HepG2 (cell line): ENCODE results near the gene ADCY10. TPM values are rescaled to one million over a fixed set of nuclear protein-coding genes. Genes with fewer than 3 reads are reported as not detected.

ENCODE experiments used
- AGO1 ChIP-seq: fragments of 200-400 bp; formaldehyde crosslinking; IDR thresholded peaks from 2 replicates; pipeline ENCODE4 v1.6.1; 2017; ENCODE audit warnings: mild to moderate bottlenecking, low read depth, low read length, moderate library complexity; ENCODE audit not compliant: poor library complexity, severe bottlenecking
- FOSL1 ChIP-seq: sonication (generic); formaldehyde crosslinking; IDR thresholded peaks from 2 replicates; pipeline ENCODE4 v1.9.0; 2021; ENCODE audit warnings: missing genetic modification reagents, borderline replicate concordance
- HES4 ChIP-seq: sonication (generic); formaldehyde crosslinking; IDR thresholded peaks from 2 replicates; pipeline ENCODE4 v1.9.0; 2021; ENCODE audit warnings: mild to moderate bottlenecking, missing genetic modification reagents, borderline replicate concordance
- HMGA1 ChIP-seq: sonication (generic); formaldehyde crosslinking; conservative IDR thresholded peaks from 2 replicates; pipeline ENCODE4 v1.4.0; 2020; ENCODE audit warnings: missing genetic modification reagents
- HNRNPL ChIP-seq: fragments of 200-400 bp; formaldehyde crosslinking; IDR thresholded peaks from 2 replicates; pipeline ENCODE4 v1.6.1; 2017; ENCODE audit warnings: mild to moderate bottlenecking, low read depth, low read length
- JDP2 ChIP-seq: sonication (generic); formaldehyde crosslinking; IDR thresholded peaks from 2 replicates; pipeline ENCODE4 v1.8.1; 2022; ENCODE audit warnings: missing genetic modification reagents, borderline replicate concordance
- MXI1 ChIP-seq: IDR thresholded peaks from 3 replicates; pipeline ENCODE4 v1.6.1; 2012; ENCODE audit warnings: low read depth, low read length, inconsistent platforms, borderline replicate concordance
- NKX3-1 ChIP-seq: sonication (generic); formaldehyde crosslinking; IDR thresholded peaks from 2 replicates; pipeline ENCODE4 v1.5.0; 2020; ENCODE audit warnings: missing genetic modification reagents
- NR1H2 ChIP-seq: sonication (generic); formaldehyde crosslinking; IDR thresholded peaks from 2 replicates; pipeline ENCODE4 v1.8.1; 2022; ENCODE audit warnings: low read depth, missing genetic modification reagents, borderline replicate concordance
- POLR2A ChIP-seq, 2 experiments: IDR thresholded peaks; 2 replicates each; pipeline ENCODE4 v1.6.1; 2011; ENCODE audit warnings: low read depth in 2 of 2, low read length in 2 of 2, mild to moderate bottlenecking in 1 of 2, moderate library complexity in 1 of 2; ENCODE audit not compliant: insufficient read depth in 1 of 2
- RAD51 ChIP-seq: fragments of 450-650 bp; IDR thresholded peaks from 2 replicates; pipeline ENCODE4 v1.6.1; 2016; ENCODE audit warnings: borderline replicate concordance
- RFX3 ChIP-seq: IDR thresholded peaks from 2 replicates; pipeline ENCODE4 v1.6.1; 2016; ENCODE audit warnings: missing biosample characterization, missing genetic modification reagents
- SMAD9 ChIP-seq: sonication (generic); formaldehyde crosslinking; IDR thresholded peaks from 2 replicates; pipeline ENCODE4 v1.5.1; 2020; ENCODE audit warnings: mild to moderate bottlenecking, missing genetic modification reagents
- TP53 ChIP-seq: sonication (generic); formaldehyde crosslinking; conservative IDR thresholded peaks from 2 replicates; pipeline ENCODE4 v1.4.0; 2020; ENCODE audit warnings: missing genetic modification reagents
- ZFP36L2 ChIP-seq: sonication (generic); formaldehyde crosslinking; IDR thresholded peaks from 2 replicates; pipeline ENCODE4 v1.4.0; 2020; ENCODE audit warnings: missing genetic modification reagents
- ZFP41 ChIP-seq: sonication (generic); formaldehyde crosslinking; IDR thresholded peaks from 2 replicates; pipeline ENCODE4 v1.4.0; 2020; ENCODE audit warnings: mild to moderate bottlenecking, missing genetic modification reagents, borderline replicate concordance
- ZNF10 ChIP-seq: sonication (generic); formaldehyde crosslinking; IDR thresholded peaks from 2 replicates; pipeline ENCODE4 v1.4.0; 2020; ENCODE audit warnings: mild to moderate bottlenecking, low read depth, missing genetic modification reagents, borderline replicate concordance
- ZNF335 ChIP-seq: sonication (generic); formaldehyde crosslinking; IDR thresholded peaks from 2 replicates; pipeline ENCODE4 v1.4.0; 2020; ENCODE audit warnings: missing genetic modification reagents
- ZNF451 ChIP-seq: sonication (generic); formaldehyde crosslinking; IDR thresholded peaks from 2 replicates; pipeline ENCODE4 v1.5.0; 2020; ENCODE audit warnings: mild to moderate bottlenecking, missing genetic modification reagents
- ZNF558 ChIP-seq: sonication (generic); formaldehyde crosslinking; IDR thresholded peaks from 2 replicates; pipeline ENCODE4 v1.9.0; 2022; ENCODE audit warnings: mild to moderate bottlenecking, missing genetic modification reagents, borderline replicate concordance
- ZNF724P ChIP-seq: sonication (generic); formaldehyde crosslinking; IDR thresholded peaks from 2 replicates; pipeline ENCODE4 v1.8.0; 2022; ENCODE audit warnings: missing genetic modification reagents, borderline replicate concordance
- ZNF747 ChIP-seq: sonication (generic); formaldehyde crosslinking; IDR thresholded peaks from 2 replicates; pipeline ENCODE4 v1.8.1; 2023; ENCODE audit warnings: missing genetic modification reagents, mild to moderate bottlenecking, borderline replicate concordance
- ZNF772 ChIP-seq: sonication (generic); formaldehyde crosslinking; IDR thresholded peaks from 2 replicates; pipeline ENCODE4 v1.5.0; 2020; ENCODE audit warnings: mild to moderate bottlenecking, missing genetic modification reagents
- ZNF781 ChIP-seq: sonication (generic); formaldehyde crosslinking; IDR thresholded peaks from 2 replicates; pipeline ENCODE4 v1.5.1; 2020; ENCODE audit warnings: borderline replicate concordance, mild to moderate bottlenecking, missing genetic modification reagents; ENCODE audit errors: not compliant biosample characterization
- ZSCAN29 ChIP-seq: sonication (generic); formaldehyde crosslinking; conservative IDR thresholded peaks from 2 replicates; pipeline ENCODE4 v1.4.0; 2020; ENCODE audit warnings: mild to moderate bottlenecking, missing genetic modification reagents
- polyA plus RNA-seq, 8 experiments: library from polyadenylated mRNA; depleted of rRNA in 3 of 8; stranded (reverse) in 7 of 8; unstranded in 1 of 8; fragments of >200 nt; fragmentation: Illumina TruSeq in 4 of 8; extraction: Trizol in 4 of 8; gene quantifications; 2 replicates each; pipeline versions ENCODE4 v1.2.1 to v1.2.3, GENCODE V29; 2011 to 2016; ENCODE audit warnings: low read depth in 4 of 8, missing spikeins in 1 of 8, mixed read lengths in 1 of 8; ENCODE audit not compliant: insufficient read depth in 1 of 8
- total RNA-seq, 5 experiments: library from RNA; depleted of rRNA; stranded (reverse); fragments of >200 nt; fragmentation: Illumina TruSeq; extraction: Trizol; gene quantifications; 2 replicates each; pipeline ENCODE4 v1.2.3, GENCODE V29; 2016; ENCODE audit warnings: low read depth in 1 of 5
- TF ChIP-seq, protein P1 (sequence below): sonication (generic); formaldehyde crosslinking; conservative IDR thresholded peaks from 2 replicates; pipeline ENCODE4 v1.8.1; 2023; ENCODE audit warnings: missing genetic modification reagents
- TF ChIP-seq, protein P2 (sequence below): sonication (generic); formaldehyde crosslinking; IDR thresholded peaks from 2 replicates; pipeline ENCODE4 v1.4.0; 2020; ENCODE audit warnings: missing genetic modification reagents; ENCODE audit errors: not compliant biosample characterization

ADCY10 gene
- total and polyA plus RNA-seq, 2 of the 13 experiments (the other 11 are each of a cell fraction or from before 2014, with no cell fraction given) = 0.02 to 0.03 TPM

- TF ChIP-seq, protein P1, sequence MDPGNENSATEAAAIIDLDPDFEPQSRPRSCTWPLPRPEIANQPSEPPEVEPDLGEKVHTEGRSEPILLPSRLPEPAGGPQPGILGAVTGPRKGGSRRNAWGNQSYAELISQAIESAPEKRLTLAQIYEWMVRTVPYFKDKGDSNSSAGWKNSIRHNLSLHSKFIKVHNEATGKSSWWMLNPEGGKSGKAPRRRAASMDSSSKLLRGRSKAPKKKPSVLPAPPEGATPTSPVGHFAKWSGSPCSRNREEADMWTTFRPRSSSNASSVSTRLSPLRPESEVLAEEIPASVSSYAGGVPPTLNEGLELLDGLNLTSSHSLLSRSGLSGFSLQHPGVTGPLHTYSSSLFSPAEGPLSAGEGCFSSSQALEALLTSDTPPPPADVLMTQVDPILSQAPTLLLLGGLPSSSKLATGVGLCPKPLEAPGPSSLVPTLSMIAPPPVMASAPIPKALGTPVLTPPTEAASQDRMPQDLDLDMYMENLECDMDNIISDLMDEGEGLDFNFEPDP = no peak
- no peak for TF ChIP-seq ZNF451
- no peak for TF ChIP-seq AGO1
- no peak for TF ChIP-seq ZNF335
- no peak for TF ChIP-seq ZNF10 (CRISPR knock-in tag)
- TF ChIP-seq NKX3-1 (CRISPR knock-in tag) = 0 out of 2 replicates have a peak, but pooled peaks have one; percentile 15
- TF ChIP-seq JDP2 (CRISPR knock-in tag) = no peak
- no peak for TF ChIP-seq ZSCAN29 (CRISPR knock-in tag)
- TF ChIP-seq TP53 = no peak
- TF ChIP-seq ZFP36L2 = no peak
- no peak for TF ChIP-seq HMGA1
- no peak for TF ChIP-seq ZNF724P
- TF ChIP-seq ZFP41 (CRISPR knock-in tag) = no peak
- TF ChIP-seq SMAD9 (CRISPR knock-in tag) = no peak
- TF ChIP-seq MXI1 = peak; percentile 50; the same call in 1 of the 3 replicates
- peak; percentile 75; the same call in 1 of the 2 replicates for TF ChIP-seq HES4 (CRISPR knock-in tag)
- no peak for TF ChIP-seq NR1H2
- peak; percentile 36 for TF ChIP-seq ZNF781 (CRISPR knock-in tag)
- TF ChIP-seq ZNF772 = no peak
- TF ChIP-seq ZNF747 (CRISPR knock-in tag) = no peak; the same call in 1 of the 2 replicates
- no peak for TF ChIP-seq FOSL1 (CRISPR knock-in tag)
- TF ChIP-seq HNRNPL = no peak
- peak; percentile 3; the same call in 1 of the 2 replicates for TF ChIP-seq ZNF558 (CRISPR knock-in tag)
- peak; percentile 82 to 92 for TF ChIP-seq POLR2A (IDR thresholded peaks at IDR 0.05; ENCODE audit: insufficient read depth in 1 of 2, low read depth in 2 of 2, low read length in 2 of 2)
- no peak for TF ChIP-seq RAD51
- TF ChIP-seq RFX3 (CRISPR knock-in tag) = no peak
- TF ChIP-seq, protein P2, sequence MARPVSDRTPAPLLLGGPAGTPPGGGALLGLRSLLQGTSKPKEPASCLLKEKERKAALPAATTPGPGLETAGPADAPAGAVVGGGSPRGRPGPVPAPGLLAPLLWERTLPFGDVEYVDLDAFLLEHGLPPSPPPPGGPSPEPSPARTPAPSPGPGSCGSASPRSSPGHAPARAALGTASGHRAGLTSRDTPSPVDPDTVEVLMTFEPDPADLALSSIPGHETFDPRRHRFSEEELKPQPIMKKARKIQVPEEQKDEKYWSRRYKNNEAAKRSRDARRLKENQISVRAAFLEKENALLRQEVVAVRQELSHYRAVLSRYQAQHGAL (CRISPR knock-in tag) = peak; percentile 41
These were observed 21.5 kb upstream of the ADCY10 start (continued) for GRCh38 chr1:167935216-167936067.
